ENCODE measurements around the gene TMEM181. TPM values are rescaled to one million over a fixed set of nuclear protein-coding genes. Genes with fewer than 3 reads are reported as not detected.
A peak's percentile ranks its signal among the peaks of the same experiment; 100 is the strongest.

Gene TMEM181
- total RNA-seq, 4 donors from 2014 or later = 6.6 to 48.3 (median 37.0) TPM

- H3K27ac ChIP-seq = no peak overlapping the region
- DNase-seq = peak in 1 of 3 donors; percentile 40
- TF ChIP-seq CTCF (IDR thresholded peaks at IDR 0.05) = no peak
- no peak for TF ChIP-seq POLR2A (IDR thresholded peaks at IDR 0.05)
- H3K27me3 ChIP-seq = no peaks in the 10 kb centered on the region
- peaks cover 0 to 19% (median 0%) of the 10 kb centered on the region in 4 donors for H3K4me1 ChIP-seq
- no peak overlapping the region for H3K4me3 ChIP-seq
- no peaks in the 10 kb centered on the region for H3K9me3 ChIP-seq
- H3K36me3 ChIP-seq = peaks cover 0 to 69% (median 0%) of the 10 kb centered on the region in 3 donors
These were observed 66.0 kb downstream of the TMEM181 start for GRCh38 chr6:158625881-158626305.

DNA sequence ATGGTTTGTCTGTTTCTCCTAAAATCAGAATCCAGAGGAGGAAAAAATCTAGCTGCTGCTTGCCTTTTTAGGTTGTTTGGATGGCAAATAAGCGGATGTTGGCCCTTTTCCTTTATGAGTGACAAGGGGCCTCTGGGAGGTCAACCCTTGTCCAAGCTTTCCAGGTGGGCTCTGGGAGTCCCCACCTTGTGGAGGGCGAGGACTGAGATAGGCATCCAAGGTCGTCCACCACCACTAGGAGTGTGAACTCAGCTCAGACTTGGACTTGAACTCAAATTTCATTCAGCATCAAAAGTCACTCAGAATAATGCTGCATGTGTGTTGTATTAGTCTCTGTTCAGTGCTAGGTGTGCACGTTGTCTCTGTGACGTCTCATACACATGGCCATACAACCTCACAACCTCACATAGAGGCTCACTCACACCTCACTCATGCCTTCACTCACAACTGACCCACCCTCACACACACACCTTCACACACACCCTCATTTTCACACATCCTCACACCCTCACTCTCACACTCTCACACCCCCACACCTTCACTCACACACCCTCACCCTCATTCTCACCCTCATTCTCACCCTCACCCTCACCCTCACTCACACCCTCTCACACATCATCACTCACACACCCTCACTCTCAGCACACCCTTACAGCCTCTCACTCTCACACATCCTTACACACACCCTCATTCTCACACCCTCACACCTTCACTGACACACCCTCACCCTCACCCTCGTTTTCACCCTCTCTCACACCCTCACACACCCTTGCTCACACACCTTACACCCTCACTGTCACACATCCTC, 66.7 kb downstream of the TMEM181 start:
- no peak for DNase-seq
- Histone ChIP-seq H3K27me3 (no peaks in the 10 kb centered on the region), H3K9me3 (no peaks in the 10 kb centered on the region), H3K4me3 (no peak overlapping the region), H3K36me3 (peaks cover 0 to 65% (median 0%) of the 10 kb centered on the region in 3 donors), H3K4me1 (peaks cover 0 to 25% (median 0%) of the 10 kb centered on the region in 4 donors), H3K27ac (no peak overlapping the region)
- no peak for TF ChIP-seq CTCF (IDR thresholded peaks at IDR 0.05)
- no peak for TF ChIP-seq POLR2A (IDR thresholded peaks at IDR 0.05)

- no peak for TF ChIP-seq POLR2A (IDR thresholded peaks at IDR 0.05)
- no peak for TF ChIP-seq CTCF (IDR thresholded peaks at IDR 0.05)
- H3K27me3 ChIP-seq = no peaks in the 10 kb centered on the region
These were observed 67.5 kb downstream of the TMEM181 start for GRCh38 chr6:158627168-158627939.

DNA sequence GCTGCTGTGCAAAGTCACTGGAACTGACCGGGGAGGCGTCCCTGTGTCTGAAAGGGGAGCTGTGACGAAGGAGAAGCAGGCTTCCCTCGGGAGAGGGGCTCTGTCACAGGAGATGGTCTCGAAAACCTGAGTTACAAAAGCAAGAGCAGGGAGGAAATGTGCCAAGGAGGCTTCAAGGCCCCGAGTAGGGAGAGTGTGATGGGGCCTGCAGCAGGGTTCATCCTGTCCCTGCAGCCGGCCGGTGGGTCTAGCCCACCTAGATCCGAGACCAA, 68.0 kb downstream of the TMEM181 start:
- no peaks in the 10 kb centered on the region for H3K9me3 ChIP-seq
- no peak for TF ChIP-seq POLR2A (IDR thresholded peaks at IDR 0.05)
- TF ChIP-seq CTCF (IDR thresholded peaks at IDR 0.05) = no peak
- H3K4me3 ChIP-seq = no peak overlapping the region
- peaks cover 0 to 25% (median 0%) of the 10 kb centered on the region in 4 donors for H3K4me1 ChIP-seq
- DNase-seq = peak in 1 of 3 donors; percentile 30
- H3K27ac ChIP-seq = no peak overlapping the region
- H3K36me3 ChIP-seq = peaks cover 0 to 55% (median 0%) of the 10 kb centered on the region in 3 donors
- H3K27me3 ChIP-seq = no peaks in the 10 kb centered on the region

More at GRCh38 chr6:158627168-158627939, 67.5 kb downstream of the TMEM181 start:
- no peak overlapping the region for H3K27ac ChIP-seq
- H3K9me3 ChIP-seq = no peaks in the 10 kb centered on the region
- H3K4me1 ChIP-seq = peaks cover 0 to 25% (median 0%) of the 10 kb centered on the region in 4 donors
- DNase-seq = peak in 1 of 3 donors; percentile 35
- H3K36me3 ChIP-seq = peaks cover 0 to 58% (median 0%) of the 10 kb centered on the region in 3 donors
- H3K4me3 ChIP-seq = no peak overlapping the region

- DNase-seq = peak in 1 of 3 donors; percentile 48
- H3K4me3 ChIP-seq = no peak overlapping the region
- TF ChIP-seq POLR2A (IDR thresholded peaks at IDR 0.05) (no peak), CTCF (IDR thresholded peaks at IDR 0.05) (no peak)
- H3K36me3 ChIP-seq = peaks cover 0 to 61% (median 0%) of the 10 kb centered on the region in 3 donors
- H3K27ac ChIP-seq = no peak overlapping the region
- no peaks in the 10 kb centered on the region for H3K9me3 ChIP-seq
- no peaks in the 10 kb centered on the region for H3K27me3 ChIP-seq
- H3K4me1 ChIP-seq = peaks cover 0 to 25% (median 0%) of the 10 kb centered on the region in 4 donors
These were observed 68.7 kb downstream of the TMEM181 start for GRCh38 chr6:158628542-158628941.
